ENCODE measurements around the gene TMSB15A. TPM values are rescaled to one million over a fixed set of nuclear protein-coding genes. Genes with fewer than 3 reads are reported as not detected.
"Not testable (repeated sequence)": the region's sequence is repeated elsewhere in the genome, so short reads cannot be mapped to it uniquely, and the experiment has no call there.

The TMSB15A gene
- total RNA-seq, 1 experiment from 2014 or later: not detected

DNA sequence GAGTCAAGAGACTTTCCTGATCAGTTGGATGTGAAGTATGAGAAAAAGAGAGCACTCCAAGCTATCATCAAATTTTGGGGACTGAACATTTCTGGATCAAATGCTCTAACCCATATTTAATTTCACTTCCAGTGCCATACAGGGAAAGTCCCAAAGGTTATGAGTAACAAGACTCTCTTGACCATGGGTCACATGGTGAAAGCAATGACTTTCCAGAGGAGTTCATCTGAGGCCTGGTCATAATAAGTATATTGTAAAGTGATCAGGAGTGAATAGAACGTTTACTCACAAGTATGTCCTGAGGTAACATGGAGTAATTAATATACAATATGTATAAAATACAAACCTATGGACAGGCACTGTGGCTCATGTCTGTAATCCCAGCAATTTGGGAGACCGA is 42.1 kb upstream of the TMSB15A start:
- TF ChIP-seq CTCF (IDR thresholded peaks at IDR 0.05; ENCODE audit: insufficient read depth in 1 of 2, low read depth in 1 of 2, low read length in 1 of 2, severe bottlenecking in 1 of 2, unreplicated experiment in 1 of 2): no peak
- H3K4me3 Mint-ChIP-seq (ENCODE audit: unreplicated experiment): no peak overlapping the region
- Histone ChIP-seq H3K4me3 (ENCODE audit: low read depth, low read length) (no peak overlapping the region), H3K9me3 (no peaks in the 10 kb centered on the region), H3K27me3 (replicated peaks; ENCODE audit: control insufficient read depth, insufficient read depth, low read length) (no peaks in the 10 kb centered on the region), H3K4me1 (no peaks in the 10 kb centered on the region), H3K36me3 (ENCODE audit: control insufficient read depth, insufficient read depth, low read length) (no peaks in the 10 kb centered on the region)
- no peak overlapping the region for H3K27ac Mint-ChIP-seq (ENCODE audit: unreplicated experiment)
- H3K36me3 Mint-ChIP-seq (ENCODE audit: insufficient read depth, unreplicated experiment): no peaks in the 10 kb centered on the region
- BruUV-seq (replicated peaks): no TSS peak
- no peaks in the 10 kb centered on the region for H3K4me1 Mint-ChIP-seq (ENCODE audit: low read depth, unreplicated experiment)
- POLR2A ChIA-PET: no interaction called here
- peaks cover 11% of the 10 kb centered on the region for H3K27me3 Mint-ChIP-seq (ENCODE audit: insufficient read depth, unreplicated experiment)
- no peak for DNase-seq
- CTCF ChIA-PET: no interaction called here
- intact Hi-C loops (cut with micrococcal nuclease; ENCODE audit: unreplicated experiment): no loop called here
- H3K9me3 Mint-ChIP-seq (ENCODE audit: unreplicated experiment): no peaks in the 10 kb centered on the region

DNA sequence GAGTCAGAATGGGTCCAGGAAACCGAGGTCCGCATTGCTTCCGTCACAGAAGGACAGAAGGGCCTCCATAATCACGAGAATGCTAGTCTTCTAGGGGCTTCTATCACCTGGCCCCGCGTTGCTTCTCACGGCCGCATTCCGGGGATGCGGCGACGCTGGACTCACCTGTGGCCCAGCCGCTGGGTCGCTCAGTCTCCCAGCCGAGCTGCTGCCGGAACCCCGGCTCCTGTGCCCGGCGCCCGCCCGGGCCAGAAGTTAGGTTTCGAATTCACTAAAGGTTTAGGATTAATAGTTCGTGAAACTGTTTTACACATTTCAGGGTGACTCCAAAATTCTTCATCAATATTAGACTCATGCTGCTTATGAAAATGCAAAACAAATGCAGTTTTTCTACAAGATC is 31.7 kb upstream of the TMSB15A start:
- H3K9me3 Mint-ChIP-seq (ENCODE audit: unreplicated experiment): no peaks in the 10 kb centered on the region
- ChIA-PET CTCF (no interaction called here), POLR2A (no interaction called here)
- BruUV-seq (replicated peaks): no TSS peak
- no peaks in the 10 kb centered on the region for H3K9me3 ChIP-seq
- no peak for TF ChIP-seq CTCF (IDR thresholded peaks at IDR 0.05; ENCODE audit: insufficient read depth in 1 of 2, low read depth in 1 of 2, low read length in 1 of 2, severe bottlenecking in 1 of 2, unreplicated experiment in 1 of 2)
- no peak for DNase-seq
- H3K36me3 Mint-ChIP-seq (ENCODE audit: insufficient read depth, unreplicated experiment): no peaks in the 10 kb centered on the region
- no peak overlapping the region for H3K4me3 ChIP-seq (ENCODE audit: low read depth, low read length)
- no peak overlapping the region for H3K4me3 Mint-ChIP-seq (ENCODE audit: unreplicated experiment)
- H3K36me3 ChIP-seq (ENCODE audit: control insufficient read depth, insufficient read depth, low read length): no peaks in the 10 kb centered on the region
- H3K4me1 Mint-ChIP-seq (ENCODE audit: low read depth, unreplicated experiment): no peaks in the 10 kb centered on the region
- H3K27me3 ChIP-seq (replicated peaks; ENCODE audit: control insufficient read depth, insufficient read depth, low read length): no peaks in the 10 kb centered on the region
- no peak overlapping the region for H3K27ac Mint-ChIP-seq (ENCODE audit: unreplicated experiment)
- H3K27me3 Mint-ChIP-seq (ENCODE audit: insufficient read depth, unreplicated experiment): no peaks in the 10 kb centered on the region
- intact Hi-C loops (cut with micrococcal nuclease; ENCODE audit: unreplicated experiment): no loop called here
- no peaks in the 10 kb centered on the region for H3K4me1 ChIP-seq

DNA sequence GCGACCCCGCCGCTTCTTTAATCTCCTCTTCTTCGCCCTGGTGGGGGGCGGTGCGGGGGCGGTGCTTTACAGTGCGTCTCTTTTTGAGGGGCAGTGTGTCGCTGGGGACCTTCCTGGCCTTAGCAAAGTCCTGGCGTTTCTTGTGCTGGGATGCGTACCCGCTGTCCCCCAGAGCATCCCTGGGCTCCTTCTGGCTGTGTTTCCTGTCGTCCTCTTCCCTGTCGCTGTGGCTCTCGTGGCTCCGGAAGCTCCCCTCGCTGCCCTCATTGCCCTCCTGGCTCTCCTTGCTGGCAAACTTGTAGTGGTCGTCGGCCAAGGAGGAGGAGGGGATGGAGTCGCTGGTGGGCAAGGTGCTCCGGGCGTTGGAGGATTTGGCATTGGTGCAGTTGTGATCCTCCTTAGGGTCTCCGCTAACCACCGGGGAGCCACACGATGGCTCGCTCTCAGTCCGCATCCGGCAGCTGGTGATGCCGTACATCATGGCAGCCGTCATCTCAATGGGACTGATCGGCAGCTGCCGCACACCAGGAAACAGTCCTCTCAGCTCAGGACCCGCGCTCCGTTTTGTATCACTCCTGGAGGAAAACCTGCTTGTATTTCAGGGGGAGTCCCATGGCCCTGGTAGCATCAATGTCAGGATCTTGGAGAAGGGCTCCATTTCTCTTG is 30.4 kb upstream of the TMSB15A start:
- peaks cover 3% of the 10 kb centered on the region for H3K27me3 Mint-ChIP-seq (ENCODE audit: insufficient read depth, unreplicated experiment)
- intact Hi-C loops (cut with micrococcal nuclease; ENCODE audit: unreplicated experiment): no loop called here
- no TSS peak for BruUV-seq (replicated peaks)
- no peaks in the 10 kb centered on the region for H3K9me3 Mint-ChIP-seq (ENCODE audit: unreplicated experiment)
- Histone ChIP-seq H3K27me3 (replicated peaks; ENCODE audit: control insufficient read depth, insufficient read depth, low read length) (no peaks in the 10 kb centered on the region), H3K9me3 (no peaks in the 10 kb centered on the region), H3K4me1 (no peaks in the 10 kb centered on the region), H3K4me3 (ENCODE audit: low read depth, low read length) (no peak overlapping the region), H3K36me3 (ENCODE audit: control insufficient read depth, insufficient read depth, low read length) (no peaks in the 10 kb centered on the region)
- TF ChIP-seq CTCF (IDR thresholded peaks at IDR 0.05; ENCODE audit: insufficient read depth in 1 of 2, low read depth in 1 of 2, low read length in 1 of 2, severe bottlenecking in 1 of 2, unreplicated experiment in 1 of 2): no peak
- ChIA-PET CTCF (no interaction called here), POLR2A (no interaction called here)
- H3K36me3 Mint-ChIP-seq (ENCODE audit: insufficient read depth, unreplicated experiment): no peaks in the 10 kb centered on the region
- no peak overlapping the region for H3K27ac Mint-ChIP-seq (ENCODE audit: unreplicated experiment)
- no peak overlapping the region for H3K4me3 Mint-ChIP-seq (ENCODE audit: unreplicated experiment)
- no peaks in the 10 kb centered on the region for H3K4me1 Mint-ChIP-seq (ENCODE audit: low read depth, unreplicated experiment)
- no peak for DNase-seq

- H3K27ac Mint-ChIP-seq (ENCODE audit: unreplicated experiment); H3K27me3 ChIP-seq (replicated peaks; ENCODE audit: control insufficient read depth, insufficient read depth, low read length); H3K36me3 ChIP-seq (ENCODE audit: control insufficient read depth, insufficient read depth, low read length); H3K4me3 Mint-ChIP-seq (ENCODE audit: unreplicated experiment); POLR2A ChIA-PET; CTCF ChIA-PET; H3K4me1 ChIP-seq; BruUV-seq (replicated peaks); H3K9me3 Mint-ChIP-seq (ENCODE audit: unreplicated experiment); H3K36me3 Mint-ChIP-seq (ENCODE audit: insufficient read depth, unreplicated experiment); H3K9me3 ChIP-seq; H3K4me1 Mint-ChIP-seq (ENCODE audit: low read depth, unreplicated experiment); intact Hi-C loops (cut with micrococcal nuclease; ENCODE audit: unreplicated experiment); DNase-seq; H3K4me3 ChIP-seq (ENCODE audit: low read depth, low read length); H3K27me3 Mint-ChIP-seq (ENCODE audit: insufficient read depth, unreplicated experiment): not testable (repeated sequence)
These were observed 29.6 kb upstream of the TMSB15A start for GRCh38 chrX:102546175-102546574.
